ENCODE measurements around the gene MAD2L1BP. TPM values are rescaled to one million over a fixed set of nuclear protein-coding genes. Genes with fewer than 3 reads are reported as not detected.

The MAD2L1BP gene
- total RNA-seq, 1 donor from 2014 or later: 27.6 TPM

DNA sequence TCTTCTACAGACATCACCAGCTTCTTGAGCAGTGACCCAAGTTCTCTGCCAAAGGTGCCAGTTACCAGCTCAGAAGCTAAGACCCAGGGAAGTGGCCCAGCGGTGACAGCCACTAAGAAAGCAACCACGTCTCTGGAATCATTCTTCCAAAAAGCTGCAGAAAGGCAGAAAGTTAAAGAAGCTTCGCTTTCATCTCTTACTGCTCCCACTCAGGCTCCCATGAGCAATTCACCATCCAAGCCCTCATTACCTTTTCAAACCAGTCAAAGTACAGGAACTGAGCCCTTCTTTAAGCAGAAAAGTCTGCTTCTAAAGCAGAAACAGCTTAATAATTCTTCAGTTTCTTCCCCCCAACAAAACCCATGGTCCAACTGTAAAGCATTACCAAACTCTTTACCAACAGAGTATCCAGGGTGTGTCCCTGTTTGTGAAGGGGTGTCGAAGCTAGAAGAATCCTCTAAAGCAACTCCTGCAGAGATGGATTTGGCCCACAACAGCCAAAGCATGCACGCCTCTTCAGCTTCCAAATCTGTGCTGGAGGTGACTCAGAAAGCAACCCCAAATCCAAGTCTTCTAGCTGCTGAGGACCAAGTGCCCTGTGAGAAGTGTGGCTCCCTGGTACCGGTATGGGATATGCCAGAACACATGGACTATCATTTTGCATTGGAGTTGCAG, 21.8 kb upstream of the MAD2L1BP start:
- intact Hi-C loops (cut with micrococcal nuclease): no loop called here
- no peaks in the 10 kb centered on the region for H3K27me3 ChIP-seq (ENCODE audit: low read depth)
- peaks cover 44% of the 10 kb centered on the region for H3K36me3 ChIP-seq
- H3K27ac ChIP-seq (replicated peaks): no peak overlapping the region
- H3K4me1 ChIP-seq: no peaks in the 10 kb centered on the region
- TF ChIP-seq, protein P1, sequence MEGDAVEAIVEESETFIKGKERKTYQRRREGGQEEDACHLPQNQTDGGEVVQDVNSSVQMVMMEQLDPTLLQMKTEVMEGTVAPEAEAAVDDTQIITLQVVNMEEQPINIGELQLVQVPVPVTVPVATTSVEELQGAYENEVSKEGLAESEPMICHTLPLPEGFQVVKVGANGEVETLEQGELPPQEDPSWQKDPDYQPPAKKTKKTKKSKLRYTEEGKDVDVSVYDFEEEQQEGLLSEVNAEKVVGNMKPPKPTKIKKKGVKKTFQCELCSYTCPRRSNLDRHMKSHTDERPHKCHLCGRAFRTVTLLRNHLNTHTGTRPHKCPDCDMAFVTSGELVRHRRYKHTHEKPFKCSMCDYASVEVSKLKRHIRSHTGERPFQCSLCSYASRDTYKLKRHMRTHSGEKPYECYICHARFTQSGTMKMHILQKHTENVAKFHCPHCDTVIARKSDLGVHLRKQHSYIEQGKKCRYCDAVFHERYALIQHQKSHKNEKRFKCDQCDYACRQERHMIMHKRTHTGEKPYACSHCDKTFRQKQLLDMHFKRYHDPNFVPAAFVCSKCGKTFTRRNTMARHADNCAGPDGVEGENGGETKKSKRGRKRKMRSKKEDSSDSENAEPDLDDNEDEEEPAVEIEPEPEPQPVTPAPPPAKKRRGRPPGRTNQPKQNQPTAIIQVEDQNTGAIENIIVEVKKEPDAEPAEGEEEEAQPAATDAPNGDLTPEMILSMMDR (IDR thresholded peaks at IDR 0.05; ENCODE audit: borderline replicate concordance): no peak
- H3K9me3 ChIP-seq (replicated peaks): no peaks in the 10 kb centered on the region
- no peak for DNase-seq
- no peak overlapping the region for H3K4me3 ChIP-seq

DNA sequence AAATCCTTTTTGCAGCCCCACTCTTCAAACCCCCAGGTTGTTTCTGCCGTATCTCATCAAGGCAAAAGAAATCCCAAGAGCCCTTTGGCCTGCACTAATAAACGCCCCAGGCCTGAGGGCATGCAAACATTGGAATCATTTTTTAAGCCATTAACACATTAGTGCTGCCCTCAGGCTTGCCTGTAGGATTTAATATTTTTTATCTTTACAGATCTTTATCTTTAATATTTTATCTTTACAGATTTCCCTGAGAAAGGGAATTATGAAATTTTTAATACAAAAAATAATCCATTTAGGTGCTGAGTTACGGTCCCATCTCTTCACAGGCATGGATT, 21.3 kb upstream of the MAD2L1BP start:
- H3K4me1 ChIP-seq: no peaks in the 10 kb centered on the region
- no peak overlapping the region for H3K4me3 ChIP-seq
- TF ChIP-seq, protein P1 (IDR thresholded peaks at IDR 0.05; ENCODE audit: borderline replicate concordance): no peak
- peaks cover 44% of the 10 kb centered on the region for H3K36me3 ChIP-seq
- DNase-seq: no peak
- H3K27me3 ChIP-seq (ENCODE audit: low read depth): no peaks in the 10 kb centered on the region
- intact Hi-C loops (cut with micrococcal nuclease): no loop called here
- no peaks in the 10 kb centered on the region for H3K9me3 ChIP-seq (replicated peaks)
- H3K27ac ChIP-seq (replicated peaks): no peak overlapping the region

DNA sequence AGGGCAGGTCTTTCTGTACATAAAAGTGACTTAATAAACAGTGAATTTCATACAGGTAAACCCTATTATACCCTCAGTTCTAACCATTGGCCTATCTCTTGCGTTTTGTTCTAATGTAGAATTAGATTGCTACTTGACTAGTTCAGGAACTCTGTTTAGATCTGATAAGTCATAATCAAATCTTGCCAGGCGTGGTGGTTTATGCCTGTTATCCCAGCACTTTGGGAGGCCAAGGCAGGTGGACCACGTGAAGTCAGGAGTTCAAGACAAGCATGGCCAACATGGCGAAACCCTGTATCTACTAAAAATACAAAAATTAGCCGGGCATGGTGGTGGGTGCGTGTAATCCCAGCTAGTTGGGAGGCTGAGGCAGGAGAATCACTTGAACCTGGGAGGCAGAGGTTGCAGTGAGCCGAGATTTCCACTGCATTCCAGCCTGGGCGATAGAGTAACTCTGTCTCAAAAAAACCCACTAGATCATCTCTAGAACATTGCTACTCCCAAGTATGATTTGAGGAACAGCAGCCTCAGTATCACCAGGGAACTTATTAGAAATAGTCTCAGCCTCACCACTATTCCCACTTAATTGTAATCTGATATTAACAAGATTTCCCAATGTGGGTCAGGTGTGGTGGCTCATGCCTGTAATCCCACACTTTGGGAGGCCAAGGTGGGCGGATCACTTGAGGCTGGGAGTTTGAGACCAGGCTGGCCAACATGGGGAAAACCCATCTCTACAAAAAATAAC, 18.7 kb upstream of the MAD2L1BP start:
- Histone ChIP-seq H3K4me3 (no peak overlapping the region), H3K27ac (replicated peaks) (no peak overlapping the region), H3K36me3 (peaks cover 49% of the 10 kb centered on the region), H3K4me1 (no peaks in the 10 kb centered on the region), H3K27me3 (ENCODE audit: low read depth) (no peaks in the 10 kb centered on the region), H3K9me3 (replicated peaks) (no peaks in the 10 kb centered on the region)
- TF ChIP-seq, protein P1 (IDR thresholded peaks at IDR 0.05; ENCODE audit: borderline replicate concordance): no peak
- no peak for DNase-seq
- intact Hi-C loops (cut with micrococcal nuclease): no loop called here

DNA sequence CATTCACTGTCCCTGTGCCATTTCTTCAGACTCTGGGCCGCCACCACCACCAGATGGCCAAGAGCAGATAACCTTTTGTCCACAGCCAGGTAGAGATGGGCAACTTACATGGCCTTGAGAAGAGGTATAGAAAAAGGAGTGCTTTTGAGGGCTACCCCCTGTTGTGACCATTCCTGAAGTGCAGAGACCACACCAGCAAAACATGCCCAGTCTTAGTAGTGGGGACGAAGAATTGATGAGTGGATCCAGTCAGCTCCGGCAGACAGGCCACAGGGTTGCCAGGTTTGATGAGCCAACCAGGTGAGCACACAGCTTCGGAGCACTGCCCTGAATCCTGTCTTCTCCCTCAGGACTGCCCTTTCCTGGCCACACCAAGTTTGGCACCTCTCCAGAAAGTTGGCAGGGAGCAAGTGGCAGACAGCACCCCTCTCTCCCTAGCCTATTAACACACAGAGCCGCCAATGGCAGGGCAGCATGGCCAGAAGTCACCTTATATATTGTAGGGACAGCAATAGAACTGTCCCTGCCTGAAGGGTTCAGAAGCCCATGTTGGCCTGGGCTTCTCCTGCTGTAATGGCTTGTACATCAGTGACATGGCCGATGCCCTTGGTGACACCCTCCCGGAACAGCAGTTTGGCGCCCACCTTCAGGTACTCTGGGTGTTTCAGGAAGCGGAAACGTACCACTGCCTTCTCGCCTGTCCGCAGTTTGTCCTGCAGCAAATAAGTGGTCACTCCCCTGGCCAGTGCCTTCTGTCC, 14.4 kb upstream of the MAD2L1BP start:
- TF ChIP-seq, protein P1 (IDR thresholded peaks at IDR 0.05; ENCODE audit: borderline replicate concordance): no peak
- Histone ChIP-seq H3K9me3 (replicated peaks) (no peaks in the 10 kb centered on the region), H3K27ac (replicated peaks) (no peak overlapping the region), H3K27me3 (ENCODE audit: low read depth) (no peaks in the 10 kb centered on the region), H3K4me1 (peaks cover 1% of the 10 kb centered on the region), H3K4me3 (no peak overlapping the region), H3K36me3 (peaks cover 66% of the 10 kb centered on the region)
- intact Hi-C loops (cut with micrococcal nuclease): no loop called here
- no peak for DNase-seq

DNA sequence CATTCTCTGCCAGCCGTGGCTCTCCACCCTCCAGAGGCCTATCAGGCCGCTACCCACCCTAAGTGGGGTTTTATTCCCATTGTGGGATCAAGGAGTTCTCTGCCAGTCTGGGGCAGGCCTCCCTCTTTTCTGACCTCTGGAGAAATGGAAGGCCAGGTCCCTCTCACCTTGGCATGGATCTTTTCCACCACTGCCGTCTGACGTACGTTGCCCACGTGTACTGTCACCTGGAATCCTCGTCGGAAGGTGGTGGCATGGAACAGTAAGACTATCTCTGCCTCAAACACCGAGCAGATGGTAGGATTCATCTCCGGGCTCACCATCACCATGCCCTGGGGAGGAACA, 13.8 kb upstream of the MAD2L1BP start:
- H3K27me3 ChIP-seq (ENCODE audit: low read depth): no peaks in the 10 kb centered on the region
- no peaks in the 10 kb centered on the region for H3K9me3 ChIP-seq (replicated peaks)
- TF ChIP-seq, protein P1 (IDR thresholded peaks at IDR 0.05; ENCODE audit: borderline replicate concordance): no peak
- DNase-seq: no peak
- H3K4me1 ChIP-seq: peaks cover 7% of the 10 kb centered on the region
- no peak overlapping the region for H3K4me3 ChIP-seq
- peaks cover 68% of the 10 kb centered on the region for H3K36me3 ChIP-seq
- intact Hi-C loops (cut with micrococcal nuclease): no loop called here
- H3K27ac ChIP-seq (replicated peaks): no peak overlapping the region

Data from left ventricle myocardium inferior (tissue), 1 donor.